Measurements from ENCODE around the gene HINT2. TPM values are rescaled to one million over a fixed set of nuclear protein-coding genes. Genes with fewer than 3 reads are reported as not detected.
A peak's percentile ranks its signal among the peaks of the same experiment; 100 is the strongest.

HINT2 gene
- total RNA-seq, 1 donor from 2014 or later: 71.1 TPM

DNA sequence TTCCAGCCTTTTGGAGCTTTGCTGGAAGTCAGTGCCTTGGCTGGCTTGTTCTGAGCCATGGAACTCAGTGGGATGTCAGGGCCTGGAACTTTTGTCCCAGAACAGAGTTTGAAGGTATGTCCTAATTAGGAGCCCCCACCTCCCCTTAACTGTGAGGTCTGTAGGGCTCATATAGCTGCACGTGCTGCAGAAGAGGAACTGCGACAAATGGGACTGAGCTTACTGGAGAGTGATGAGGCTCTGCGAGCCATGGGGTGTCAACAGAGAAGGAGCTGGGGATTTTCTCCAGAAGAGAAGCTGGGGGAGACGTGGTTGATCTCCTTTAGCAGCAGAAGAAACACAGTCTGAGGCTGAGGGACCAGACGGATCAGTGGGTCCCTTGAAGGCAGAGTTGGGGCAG lies 25.1 kb upstream of the HINT2 start:
- H3K4me3 ChIP-seq: no peak overlapping the region

DNA sequence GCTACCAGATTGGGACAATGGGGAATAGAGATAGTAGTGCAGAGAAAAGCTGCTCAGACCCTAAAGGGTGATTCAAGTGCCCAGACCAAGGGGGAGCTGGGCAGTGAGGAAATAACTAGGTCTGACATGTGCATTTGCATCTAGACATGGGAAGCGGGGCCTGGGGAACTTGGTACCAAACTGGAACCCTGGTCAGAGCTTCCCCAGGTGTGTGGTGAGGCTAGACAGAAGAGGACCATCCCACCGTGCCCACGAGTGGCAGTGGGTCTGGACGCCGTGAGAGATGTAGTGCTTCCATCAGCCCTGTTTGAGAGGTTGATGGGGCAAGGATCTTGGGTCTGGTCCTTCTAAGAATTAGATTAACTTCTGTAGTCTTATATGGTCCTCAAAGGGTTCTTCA lies 21.8 kb upstream of the HINT2 start:
- Histone ChIP-seq H3K9me3 (replicated peaks) (no peaks in the 10 kb centered on the region), H3K27me3 (ENCODE audit: low read depth) (no peaks in the 10 kb centered on the region), H3K36me3 (peaks cover 6% of the 10 kb centered on the region), H3K4me1 (peaks cover 32% of the 10 kb centered on the region), H3K27ac (replicated peaks) (no peak overlapping the region), H3K4me3 (no peak overlapping the region)
- no peak for DNase-seq
- TF ChIP-seq, protein P1, sequence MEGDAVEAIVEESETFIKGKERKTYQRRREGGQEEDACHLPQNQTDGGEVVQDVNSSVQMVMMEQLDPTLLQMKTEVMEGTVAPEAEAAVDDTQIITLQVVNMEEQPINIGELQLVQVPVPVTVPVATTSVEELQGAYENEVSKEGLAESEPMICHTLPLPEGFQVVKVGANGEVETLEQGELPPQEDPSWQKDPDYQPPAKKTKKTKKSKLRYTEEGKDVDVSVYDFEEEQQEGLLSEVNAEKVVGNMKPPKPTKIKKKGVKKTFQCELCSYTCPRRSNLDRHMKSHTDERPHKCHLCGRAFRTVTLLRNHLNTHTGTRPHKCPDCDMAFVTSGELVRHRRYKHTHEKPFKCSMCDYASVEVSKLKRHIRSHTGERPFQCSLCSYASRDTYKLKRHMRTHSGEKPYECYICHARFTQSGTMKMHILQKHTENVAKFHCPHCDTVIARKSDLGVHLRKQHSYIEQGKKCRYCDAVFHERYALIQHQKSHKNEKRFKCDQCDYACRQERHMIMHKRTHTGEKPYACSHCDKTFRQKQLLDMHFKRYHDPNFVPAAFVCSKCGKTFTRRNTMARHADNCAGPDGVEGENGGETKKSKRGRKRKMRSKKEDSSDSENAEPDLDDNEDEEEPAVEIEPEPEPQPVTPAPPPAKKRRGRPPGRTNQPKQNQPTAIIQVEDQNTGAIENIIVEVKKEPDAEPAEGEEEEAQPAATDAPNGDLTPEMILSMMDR (IDR thresholded peaks at IDR 0.05; ENCODE audit: borderline replicate concordance): no peak
- intact Hi-C loops (cut with micrococcal nuclease): no loop called here

More for the DNA sequence above, 25.1 kb upstream of the HINT2 start:
- H3K4me1 ChIP-seq: peaks cover 15% of the 10 kb centered on the region
- peaks cover 3% of the 10 kb centered on the region for H3K36me3 ChIP-seq
- no peak overlapping the region for H3K27ac ChIP-seq (replicated peaks)
- no peaks in the 10 kb centered on the region for H3K9me3 ChIP-seq (replicated peaks)
- TF ChIP-seq, protein P1 (IDR thresholded peaks at IDR 0.05; ENCODE audit: borderline replicate concordance): no peak
- no peak for DNase-seq
- intact Hi-C loops (cut with micrococcal nuclease): no loop called here
- H3K27me3 ChIP-seq (ENCODE audit: low read depth): no peaks in the 10 kb centered on the region

DNA sequence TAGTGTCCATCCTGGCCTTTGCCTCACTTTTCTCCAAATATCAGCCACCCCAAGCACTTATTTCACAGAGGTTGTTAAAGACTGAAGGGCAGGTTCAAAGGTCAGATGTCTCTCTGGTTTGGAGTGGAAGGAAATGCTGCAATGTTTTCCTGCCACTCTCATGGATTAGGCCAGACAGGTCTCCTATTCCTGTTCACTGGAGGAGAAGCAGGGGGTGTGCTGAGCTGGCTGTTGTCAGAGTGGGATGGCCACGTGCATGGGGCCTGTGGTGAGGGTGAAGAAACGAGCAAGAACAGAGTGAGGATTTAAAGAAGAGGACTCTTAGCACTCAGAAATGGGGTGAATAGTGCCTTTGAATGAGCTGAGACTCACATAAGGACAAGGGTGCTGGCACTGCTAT lies 20.9 kb upstream of the HINT2 start:
- H3K9me3 ChIP-seq (replicated peaks): no peaks in the 10 kb centered on the region
- H3K4me1 ChIP-seq: peaks cover 40% of the 10 kb centered on the region
- TF ChIP-seq, protein P1 (IDR thresholded peaks at IDR 0.05; ENCODE audit: borderline replicate concordance): no peak
- no peak for DNase-seq
- intact Hi-C loops (cut with micrococcal nuclease): no loop called here
- H3K36me3 ChIP-seq: peaks cover 6% of the 10 kb centered on the region
- H3K27me3 ChIP-seq (ENCODE audit: low read depth): no peaks in the 10 kb centered on the region
- H3K27ac ChIP-seq (replicated peaks): no peak overlapping the region
- no peak overlapping the region for H3K4me3 ChIP-seq

DNA sequence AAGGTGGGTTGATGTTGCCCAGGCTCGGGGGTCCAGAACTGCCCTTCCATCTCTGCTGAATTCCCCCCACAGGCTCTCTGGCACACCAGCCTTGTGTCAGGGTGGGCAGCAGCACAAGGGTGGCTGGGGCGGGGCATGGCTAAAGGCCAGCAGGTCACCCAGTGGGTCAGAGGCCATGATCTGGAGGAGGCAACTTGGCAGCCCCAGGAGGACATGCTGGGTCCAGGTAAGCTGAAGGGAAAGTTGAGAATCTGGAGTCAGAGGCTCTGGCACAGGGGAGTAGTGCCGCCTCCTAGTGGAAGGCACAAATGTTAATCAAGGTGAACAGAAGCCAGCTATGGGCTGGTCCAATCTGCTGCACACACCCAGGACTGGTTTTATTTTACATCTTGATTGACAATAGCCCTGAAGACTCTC lies 20.4 kb upstream of the HINT2 start:
- H3K36me3 ChIP-seq: peaks cover 6% of the 10 kb centered on the region
- TF ChIP-seq, protein P1 (IDR thresholded peaks at IDR 0.05; ENCODE audit: borderline replicate concordance): no peak
- H3K27me3 ChIP-seq (ENCODE audit: low read depth): no peaks in the 10 kb centered on the region
- intact Hi-C loops (cut with micrococcal nuclease): no loop called here
- no peak overlapping the region for H3K4me3 ChIP-seq
- no peak overlapping the region for H3K27ac ChIP-seq (replicated peaks)
- no peaks in the 10 kb centered on the region for H3K9me3 ChIP-seq (replicated peaks)
- peaks cover 46% of the 10 kb centered on the region for H3K4me1 ChIP-seq
- no peak for DNase-seq

DNA sequence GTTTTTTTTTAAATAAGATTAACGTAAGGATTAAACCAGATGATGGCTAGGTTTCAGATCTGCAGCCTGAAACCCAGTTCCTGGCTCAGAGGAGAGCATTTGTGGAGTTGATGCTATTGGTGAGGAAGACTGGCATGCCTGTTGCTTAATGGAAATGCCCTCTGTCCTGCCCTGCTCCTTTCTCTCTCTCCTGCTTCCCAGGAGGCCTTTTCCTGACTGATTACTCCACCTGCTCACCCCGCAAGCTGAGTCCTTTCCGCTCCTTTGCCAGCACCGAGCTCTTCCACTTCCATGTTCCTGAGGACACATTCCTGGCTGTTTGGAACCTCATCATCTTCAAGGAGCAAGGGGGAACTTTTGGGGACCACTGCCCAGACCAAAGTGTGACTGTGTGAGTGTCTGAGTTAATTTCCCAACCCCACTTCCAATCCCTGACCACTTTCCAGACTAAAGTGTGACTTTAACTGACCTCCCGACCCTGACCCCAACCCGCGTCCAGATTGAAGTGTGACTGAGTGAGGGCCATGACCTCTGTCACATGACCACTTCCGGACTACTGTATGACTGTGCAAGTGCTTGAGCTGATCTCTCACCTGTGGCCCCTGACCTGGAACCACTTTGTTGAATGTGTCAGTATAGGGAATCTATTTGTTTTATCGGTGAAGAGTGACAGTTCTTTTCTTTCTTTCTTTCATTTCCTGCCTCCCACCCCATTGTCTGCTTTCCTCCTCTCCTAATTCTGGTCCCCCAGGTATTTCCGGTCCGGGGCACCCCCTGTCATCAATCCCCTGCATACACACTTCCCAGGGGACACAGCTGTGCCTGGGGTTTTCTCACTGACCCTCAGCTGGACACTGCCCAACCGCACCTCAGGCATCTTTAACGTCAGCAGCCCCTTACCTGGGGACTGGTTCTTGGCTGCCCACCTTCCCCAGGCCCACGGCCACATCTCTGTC lies 19.7 kb upstream of the HINT2 start:
- Histone ChIP-seq H3K4me3 (no peak overlapping the region), H3K27me3 (ENCODE audit: low read depth) (no peaks in the 10 kb centered on the region), H3K4me1 (peaks cover 52% of the 10 kb centered on the region), H3K36me3 (peaks cover 6% of the 10 kb centered on the region), H3K27ac (replicated peaks) (peak overlapping the region; percentile 75), H3K9me3 (replicated peaks) (no peaks in the 10 kb centered on the region)
- TF ChIP-seq, protein P1 (IDR thresholded peaks at IDR 0.05; ENCODE audit: borderline replicate concordance): no peak
- DNase-seq: no peak
- intact Hi-C loops (cut with micrococcal nuclease): no loop called here
